Trophoblast cell (in vitro differentiated cells and primary cell): Measurements from ENCODE around the gene TPST1.
"Not testable (repeated sequence)": the region's sequence is repeated elsewhere in the genome, so short reads cannot be mapped to it uniquely, and the experiment has no call there.

Source experiments
- DNase-seq, 2 donors: peaks; one replicate each; pipeline ENCODE4 v3.0.0-alpha.2; 2016
- H2AFZ ChIP-seq: 2 replicates; pipeline ENCODE4 v1.6.1; 2013; ENCODE audit warnings: low read length, moderate library complexity, mild to moderate bottlenecking; ENCODE audit not compliant: insufficient read depth, poor library complexity
- H2AK5ac ChIP-seq: 2 replicates; pipeline ENCODE4 v1.6.1; 2013; ENCODE audit warnings: mild to moderate bottlenecking, low read length
- H2BK120ac ChIP-seq: 2 replicates; pipeline ENCODE4 v1.6.1; 2013; ENCODE audit warnings: low read length, mild to moderate bottlenecking, moderate library complexity; ENCODE audit not compliant: insufficient read depth, poor library complexity
- H2BK12ac ChIP-seq: 2 replicates; pipeline ENCODE4 v1.6.1; 2013; ENCODE audit warnings: mild to moderate bottlenecking, low read length, moderate library complexity
- H2BK5ac ChIP-seq: 2 replicates; pipeline ENCODE4 v1.6.1; 2013; ENCODE audit warnings: low read length, low read depth, moderate library complexity, mild to moderate bottlenecking; ENCODE audit not compliant: poor library complexity
- H3K14ac ChIP-seq: 2 replicates; pipeline ENCODE4 v1.6.1; 2013; ENCODE audit warnings: mild to moderate bottlenecking, low read length
- H3K18ac ChIP-seq: 2 replicates; pipeline ENCODE4 v1.6.1; 2013; ENCODE audit warnings: mild to moderate bottlenecking, low read length
- H3K23ac ChIP-seq: 2 replicates; pipeline ENCODE4 v1.6.1; 2013; ENCODE audit warnings: low read length
- H3K27ac ChIP-seq: 2 replicates; pipeline ENCODE4 v1.5.1; 2013; ENCODE audit warnings: low read depth, mild to moderate bottlenecking, inconsistent platforms, low read length, moderate library complexity
- H3K27me3 ChIP-seq: 2 replicates; pipeline ENCODE4 v1.6.1; 2013; ENCODE audit warnings: inconsistent platforms, mild to moderate bottlenecking, low read length, moderate library complexity; ENCODE audit not compliant: insufficient read depth
- H3K36me3 ChIP-seq, 2 experiments: 1 replicate in 1 of 2; 2 replicates in 1 of 2; pipeline ENCODE4 v1.6.1; 2013; ENCODE audit warnings: low read length in 2 of 2, mild to moderate bottlenecking in 2 of 2, moderate library complexity in 1 of 2; ENCODE audit not compliant: insufficient read depth in 2 of 2, control insufficient read depth in 1 of 2
- H3K4ac ChIP-seq: 2 replicates; pipeline ENCODE4 v1.6.1; 2013; ENCODE audit warnings: low read depth, mild to moderate bottlenecking, low read length, moderate library complexity
- H3K4me1 ChIP-seq, 2 experiments: 1 replicate in 1 of 2; 2 replicates in 1 of 2; pipeline ENCODE4 v1.6.1; 2013; ENCODE audit warnings: low read length in 2 of 2, mild to moderate bottlenecking in 2 of 2, moderate library complexity in 1 of 2; ENCODE audit not compliant: insufficient read depth in 2 of 2, control insufficient read depth in 1 of 2
- H3K4me2 ChIP-seq: 2 replicates; pipeline ENCODE4 v1.6.1; 2013; ENCODE audit warnings: inconsistent platforms, mild to moderate bottlenecking, low read length, moderate library complexity
- H3K4me3 ChIP-seq: 2 replicates; pipeline ENCODE4 v1.5.1; 2013; ENCODE audit warnings: mild to moderate bottlenecking, low read depth, low read length, inconsistent platforms
- H3K79me1 ChIP-seq: one replicate; pipeline ENCODE4 v1.6.1; 2013; ENCODE audit warnings: low read length
- H3K79me2 ChIP-seq: 2 replicates; pipeline ENCODE4 v1.6.1; 2013; ENCODE audit warnings: low read length, mild to moderate bottlenecking; ENCODE audit not compliant: control insufficient read depth, insufficient read depth, poor library complexity
- H3K9ac ChIP-seq: 2 replicates; pipeline ENCODE4 v1.6.1; 2013; ENCODE audit warnings: mild to moderate bottlenecking, low read length
- H3K9me3 ChIP-seq: 2 replicates; pipeline ENCODE4 v1.6.1; 2013; ENCODE audit warnings: low read depth, mild to moderate bottlenecking, control low read depth, inconsistent platforms, low read length; ENCODE audit not compliant: insufficient read depth
- H4K12ac ChIP-seq: 2 replicates; pipeline ENCODE4 v1.6.1; 2013; ENCODE audit warnings: low read depth, mild to moderate bottlenecking, low read length, moderate library complexity
- H4K8ac ChIP-seq: 2 replicates; pipeline ENCODE4 v1.6.1; 2013; ENCODE audit warnings: low read depth, mild to moderate bottlenecking, low read length, moderate library complexity
- H4K91ac ChIP-seq: one replicate; pipeline ENCODE4 v1.6.1; 2013; ENCODE audit warnings: low read depth, mild to moderate bottlenecking, low read length, moderate library complexity
- WGBS: extraction: QIAGEN DNeasy Blood & Tissue Kit; methylation state at CpG from one replicate; pipeline ENCODE4 v1.1.7; 2013; ENCODE audit warnings: missing lambda C conversion rate; ENCODE audit not compliant: insufficient read length, insufficient coverage; ENCODE audit errors: extremely low coverage; 5-methylcytosine and 5-hydroxymethylcytosine counted together

The TPST1 gene

DNA sequence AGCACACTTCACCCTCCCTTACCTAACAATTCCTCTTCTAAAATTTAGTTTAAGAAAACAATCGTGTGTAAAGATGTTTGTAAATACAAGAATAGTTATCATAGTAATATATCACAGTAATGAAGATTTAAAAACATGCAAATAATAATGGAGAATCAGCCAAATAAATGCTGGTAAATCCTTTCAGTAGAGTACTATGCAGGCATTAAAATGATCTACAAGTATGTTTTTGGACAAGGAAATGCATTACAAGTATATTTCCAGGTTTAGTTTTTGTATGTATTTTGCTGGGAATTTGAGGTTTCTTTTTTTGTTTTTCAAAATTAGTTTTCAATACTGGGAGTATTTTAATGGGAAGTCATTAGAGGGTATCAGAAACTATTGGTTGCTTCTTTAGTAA lies 22.7 kb downstream of the TPST1 start:
- Histone ChIP-seq H2AK5ac (no peak overlapping the region), H3K4me2 (no peak overlapping the region), H3K4me3 (no peak overlapping the region), H2BK120ac (no peak overlapping the region), H2BK12ac (no peak overlapping the region), H4K8ac (no peak overlapping the region), H3K9me3 (peaks cover 5% of the 10 kb centered on the region), H3K4me1 (no peaks in the 10 kb centered on the region), H2AFZ (no peak overlapping the region), H4K91ac (no peak overlapping the region), H3K4ac (no peak overlapping the region), H3K27ac (no peak overlapping the region), H3K79me2 (no peaks in the 10 kb centered on the region), H2BK5ac (no peak overlapping the region), H3K18ac (no peak overlapping the region), H4K12ac (no peak overlapping the region), H3K79me1 (no peaks in the 10 kb centered on the region), H3K27me3 (no peaks in the 10 kb centered on the region), H3K14ac (no peak overlapping the region), H3K23ac (no peak overlapping the region), H3K36me3 (peaks cover 0 to 2% of the 10 kb centered on the region in 2 experiments), H3K9ac (no peak overlapping the region)
- no CpG with 5 or more reads among the region's 1 CpG for WGBS
- DNase-seq: no peak

DNA sequence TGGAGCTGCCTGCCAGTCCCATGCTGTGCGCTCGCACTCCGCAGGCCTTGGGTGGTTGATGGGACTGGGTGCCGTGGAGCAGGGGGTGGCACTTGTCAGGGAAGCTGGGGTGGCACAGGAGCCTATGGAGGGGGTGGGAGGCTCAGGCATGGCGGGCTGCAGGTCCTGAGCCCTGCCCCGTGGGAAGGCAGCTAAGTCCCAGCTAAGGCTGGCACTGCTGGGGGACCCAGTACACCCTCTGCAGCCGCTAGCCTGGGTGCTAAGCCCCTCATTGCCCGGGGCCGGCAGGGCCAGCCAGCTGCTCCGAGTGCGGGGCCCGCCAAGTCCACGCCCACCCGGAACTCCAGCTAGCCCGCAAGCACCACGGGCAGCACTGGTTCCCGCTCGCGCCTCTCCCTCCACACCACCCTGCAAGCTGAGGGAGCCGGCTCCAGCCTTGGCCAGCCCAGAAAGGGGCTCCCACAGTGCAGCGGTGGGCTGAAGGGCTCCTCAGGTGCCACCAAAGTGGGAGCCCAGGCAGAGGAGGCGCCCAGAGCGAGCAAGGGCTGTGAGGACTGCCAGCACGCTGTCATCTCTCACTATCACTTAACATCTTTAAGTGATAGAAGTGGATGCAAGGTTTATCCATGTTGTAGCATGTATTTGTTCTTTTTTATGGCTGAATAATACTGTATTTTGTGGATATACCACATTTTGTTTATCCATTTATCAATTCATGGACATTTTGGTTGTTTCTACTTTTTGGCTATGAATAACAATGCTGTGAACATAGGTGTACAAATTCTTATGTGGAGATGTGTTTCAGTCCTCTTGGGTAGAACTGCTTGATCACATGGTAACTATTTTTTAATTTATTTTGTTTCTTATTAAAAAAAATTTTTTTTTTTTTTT lies 26.4 kb downstream of the TPST1 start:
- not testable (repeated sequence) for H3K27me3 ChIP-seq, H3K23ac ChIP-seq, H3K9me3 ChIP-seq, H3K4me2 ChIP-seq, H4K8ac ChIP-seq, H3K36me3 ChIP-seq, H4K91ac ChIP-seq, H2AK5ac ChIP-seq, H2BK12ac ChIP-seq, DNase-seq, H3K79me1 ChIP-seq, H2BK5ac ChIP-seq, H3K79me2 ChIP-seq, H2AFZ ChIP-seq, H3K9ac ChIP-seq, H3K14ac ChIP-seq, H2BK120ac ChIP-seq, H4K12ac ChIP-seq, H3K27ac ChIP-seq, H3K4me1 ChIP-seq, H3K18ac ChIP-seq, H3K4ac ChIP-seq, H3K4me3 ChIP-seq
- no CpG with 5 or more reads among the region's 24 CpGs for WGBS

GRCh38 chr7:66233638-66234037 lies 28.5 kb downstream of the TPST1 start:
- peaks cover 0 to 2% of the 10 kb centered on the region in 2 experiments for H3K36me3 ChIP-seq
- H3K14ac ChIP-seq: no peak overlapping the region
- H3K18ac ChIP-seq: no peak overlapping the region
- H4K12ac ChIP-seq: no peak overlapping the region
- H3K23ac ChIP-seq: no peak overlapping the region
- H4K91ac ChIP-seq: no peak overlapping the region
- H2BK120ac ChIP-seq: no peak overlapping the region
- H3K4me3 ChIP-seq: no peak overlapping the region
- no peaks in the 10 kb centered on the region for H3K27me3 ChIP-seq
- no peak overlapping the region for H2AFZ ChIP-seq
- no peak overlapping the region for H3K4me2 ChIP-seq
- DNase-seq: no peak
- H3K79me1 ChIP-seq: peaks cover 1% of the 10 kb centered on the region
- H3K9ac ChIP-seq: no peak overlapping the region
- H3K79me2 ChIP-seq: no peaks in the 10 kb centered on the region
- WGBS: no CpG with 5 or more reads among the region's 5 CpGs
- H4K8ac ChIP-seq: no peak overlapping the region
- H3K9me3 ChIP-seq: peaks cover 5% of the 10 kb centered on the region
- no peak overlapping the region for H3K27ac ChIP-seq
- no peak overlapping the region for H2BK5ac ChIP-seq
- no peak overlapping the region for H2AK5ac ChIP-seq
- H3K4ac ChIP-seq: no peak overlapping the region
- H3K4me1 ChIP-seq: peaks cover 8 to 11% of the 10 kb centered on the region in 2 experiments
- H2BK12ac ChIP-seq: no peak overlapping the region

DNA sequence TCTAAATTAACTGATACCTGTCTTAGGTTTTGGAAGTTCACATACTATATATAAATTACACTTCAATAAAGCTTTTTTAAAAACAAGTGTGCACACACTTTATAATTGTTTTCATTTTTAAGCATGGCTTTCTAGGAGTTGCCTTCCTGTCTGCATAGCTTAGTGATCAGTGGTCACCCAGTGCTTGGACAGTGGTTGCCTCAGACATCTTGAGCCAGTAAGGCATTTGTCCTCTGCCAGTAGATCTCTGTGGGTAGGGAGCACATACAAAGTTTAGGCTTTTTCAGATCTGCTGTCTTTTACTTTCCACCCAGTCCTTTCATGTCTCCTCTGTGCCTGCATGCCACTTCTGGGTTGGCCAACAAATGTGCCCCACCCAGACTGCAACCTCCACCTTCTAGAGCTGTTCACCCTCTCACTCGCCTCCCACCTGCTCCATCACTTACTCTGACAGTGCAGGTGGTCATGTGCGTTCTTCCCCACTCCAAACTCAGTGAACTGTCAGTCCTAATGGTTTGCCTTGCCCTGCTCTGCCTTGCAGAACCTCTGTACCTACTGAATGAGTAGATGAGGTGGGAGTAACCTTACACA lies 31.7 kb downstream of the TPST1 start:
- H3K27ac ChIP-seq: peak overlapping the region; percentile 81
- no peak overlapping the region for H3K14ac ChIP-seq
- H2AK5ac ChIP-seq: no peak overlapping the region
- no peak for DNase-seq
- no peak overlapping the region for H3K4ac ChIP-seq
- H4K12ac ChIP-seq: no peak overlapping the region
- H3K79me1 ChIP-seq: peaks cover 1% of the 10 kb centered on the region
- no peak overlapping the region for H2BK12ac ChIP-seq
- H3K4me3 ChIP-seq: no peak overlapping the region
- H3K18ac ChIP-seq: peak overlapping the region; percentile 16
- H3K9me3 ChIP-seq: no peaks in the 10 kb centered on the region
- no CpG with 5 or more reads among the region's 2 CpGs for WGBS
- peaks cover 4% of the 10 kb centered on the region in 2 experiments for H3K36me3 ChIP-seq
- no peaks in the 10 kb centered on the region for H3K27me3 ChIP-seq
- no peak overlapping the region for H2BK120ac ChIP-seq
- no peak overlapping the region for H3K23ac ChIP-seq
- H4K8ac ChIP-seq: no peak overlapping the region
- H3K4me1 ChIP-seq: peaks cover 10 to 13% of the 10 kb centered on the region in 2 experiments
- H2BK5ac ChIP-seq: no peak overlapping the region
- H4K91ac ChIP-seq: peak overlapping the region; percentile 25
- H3K9ac ChIP-seq: no peak overlapping the region
- H3K4me2 ChIP-seq: no peak overlapping the region
- H3K79me2 ChIP-seq: no peaks in the 10 kb centered on the region
- H2AFZ ChIP-seq: no peak overlapping the region
